ENCODE measurements around the gene SKP1.
A peak's percentile ranks its signal among the peaks of the same experiment; 100 is the strongest.
"Not testable (repeated sequence)": the region's sequence is repeated elsewhere in the genome, so short reads cannot be mapped to it uniquely, and the experiment has no call there.

The SKP1 gene

GRCh38 chr5:134176511-134177368, at the start of gene SKP1:
Gene SKP1 (minus strand): TSS chr5:134176950. CDS start chr5:134174022, 2,928 bp downstream.
- peak; percentile 90 for DNase-seq

- peak; percentile 100 for DNase-seq
These were observed 49.2 kb upstream of the SKP1 start, which contains the start of gene PPP2CA for GRCh38 chr5:134225780-134226440. Gene PPP2CA (minus strand): TSS chr5:134226073. CDS start chr5:134225861, 212 bp downstream.

GRCh38 chr5:134224888-134225779, 48.4 kb upstream of the SKP1 start:
- DNase-seq: peak; percentile 80

- DNase-seq: no peak
These were observed 46.9 kb upstream of the SKP1 start for GRCh38 chr5:134223406-134224248.

GRCh38 chr5:134221690-134222089, 44.9 kb upstream of the SKP1 start:
- DNase-seq: not testable (repeated sequence)

- DNase-seq: no peak
These were observed 39.0 kb upstream of the SKP1 start for GRCh38 chr5:134215757-134216156.

- not testable (repeated sequence) for DNase-seq
These were observed 34.7 kb upstream of the SKP1 start for GRCh38 chr5:134211263-134212031.

- no peak for DNase-seq
These were observed 32.9 kb upstream of the SKP1 start for GRCh38 chr5:134209477-134210245.

- DNase-seq: no peak
These were observed 30.9 kb upstream of the SKP1 start for GRCh38 chr5:134207696-134208095.

GRCh38 chr5:134206627-134207160, 29.9 kb upstream of the SKP1 start:
- no peak for DNase-seq

- DNase-seq: no peak
These were observed 27.8 kb upstream of the SKP1 start for GRCh38 chr5:134204575-134204974.

GRCh38 chr5:134203630-134204029, 26.9 kb upstream of the SKP1 start:
- no peak for DNase-seq

GRCh38 chr5:134195666-134196065, 18.9 kb upstream of the SKP1 start:
- DNase-seq: no peak

GRCh38 chr5:134189031-134189430, 12.3 kb upstream of the SKP1 start:
- no peak for DNase-seq

GRCh38 chr5:134188092-134188491, 11.3 kb upstream of the SKP1 start:
- no peak for DNase-seq

- DNase-seq: peak; percentile 69
These were observed 7.7 kb upstream of the SKP1 start for GRCh38 chr5:134184155-134185135.

GRCh38 chr5:134183481-134183880, 6.7 kb upstream of the SKP1 start:
- no peak for DNase-seq

GRCh38 chr5:134178096-134178419, 1.3 kb upstream of the SKP1 start:
- DNase-seq: no peak

Data from right hindlimb (tissue), 1 donor.